HG03520 (cell line): ENCODE measurements around the gene SLCO6A1.

Experiments used
- ATAC-seq: cut with Tn5 transposase; IDR thresholded peaks from one replicate; pipeline ENCODE4 v1.9.1; 2021; ENCODE audit warnings: mild to moderate bottlenecking, moderate library complexity; ENCODE audit not compliant: unreplicated experiment

SLCO6A1 gene

DNA sequence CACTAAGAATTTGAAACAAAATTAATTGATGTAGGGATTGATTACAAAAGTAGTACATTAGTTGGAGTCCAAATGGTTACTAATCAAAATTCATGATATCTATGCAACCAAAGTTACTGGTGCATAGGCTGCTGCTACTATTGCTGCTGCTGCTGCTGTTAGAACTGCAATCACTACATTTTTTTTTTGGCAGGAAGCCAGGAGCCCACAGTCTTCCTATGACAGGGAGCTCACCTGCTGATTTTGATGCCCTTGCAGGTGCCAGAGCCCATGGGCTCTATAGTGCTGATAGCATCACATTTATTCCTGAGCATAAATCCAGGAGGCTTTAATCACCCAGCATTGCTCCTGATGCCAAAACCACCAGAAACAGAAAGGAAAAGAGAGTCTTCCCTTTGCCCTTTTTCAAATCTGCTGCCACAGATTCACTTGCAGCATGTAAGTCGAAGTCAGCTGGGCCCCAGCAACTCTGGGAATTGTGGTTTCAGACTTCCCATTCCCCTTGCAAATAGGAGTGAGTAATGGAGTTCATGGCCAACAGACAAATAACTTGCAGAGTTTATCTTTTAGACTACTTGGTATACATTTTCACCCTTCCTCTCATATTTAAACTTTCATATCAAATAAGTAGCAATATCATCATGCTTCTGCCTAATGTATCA is 17.6 kb downstream of the SLCO6A1 start:
- ATAC-seq = no peak

DNA sequence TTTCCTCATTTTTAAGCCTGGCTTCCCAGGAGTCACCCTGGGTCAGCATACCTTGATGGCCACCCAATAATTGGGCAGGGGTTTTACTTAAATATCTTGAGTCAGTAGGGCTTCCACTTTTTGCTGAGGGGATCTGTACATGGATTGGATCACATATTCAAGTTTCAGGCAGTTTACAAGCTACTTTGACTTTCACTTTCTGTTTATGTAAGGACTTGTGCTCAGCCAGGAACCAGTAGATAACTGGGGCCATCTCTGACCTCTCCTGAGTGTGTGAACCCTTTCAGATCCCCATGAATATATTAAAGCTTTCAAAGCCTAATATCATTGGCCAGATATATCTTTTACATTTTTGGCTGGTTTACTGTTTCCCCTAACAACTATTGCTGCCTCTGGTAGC is 45.1 kb downstream of the SLCO6A1 start:
- peak; percentile 92 for ATAC-seq

DNA sequence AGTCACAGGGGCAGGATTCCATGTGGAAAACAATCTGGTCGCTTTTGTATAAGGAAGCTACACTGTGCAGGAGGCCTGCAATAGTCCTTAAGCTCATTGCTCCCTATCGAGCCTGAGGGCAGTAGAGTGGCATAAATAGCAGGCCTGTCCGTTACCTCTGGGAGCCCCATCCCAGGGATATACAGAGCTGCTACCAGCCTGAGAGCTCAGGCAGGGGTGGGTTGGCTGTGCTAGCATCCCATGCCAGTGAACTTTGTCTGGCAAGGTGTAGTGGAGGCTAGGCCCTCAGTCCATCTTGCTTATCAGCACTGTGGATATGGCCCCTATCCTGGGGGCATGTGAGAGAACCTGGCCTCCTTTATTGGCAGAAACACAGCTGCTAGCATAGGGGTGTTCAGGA is 47.7 kb downstream of the SLCO6A1 start:
- no peak for ATAC-seq

DNA sequence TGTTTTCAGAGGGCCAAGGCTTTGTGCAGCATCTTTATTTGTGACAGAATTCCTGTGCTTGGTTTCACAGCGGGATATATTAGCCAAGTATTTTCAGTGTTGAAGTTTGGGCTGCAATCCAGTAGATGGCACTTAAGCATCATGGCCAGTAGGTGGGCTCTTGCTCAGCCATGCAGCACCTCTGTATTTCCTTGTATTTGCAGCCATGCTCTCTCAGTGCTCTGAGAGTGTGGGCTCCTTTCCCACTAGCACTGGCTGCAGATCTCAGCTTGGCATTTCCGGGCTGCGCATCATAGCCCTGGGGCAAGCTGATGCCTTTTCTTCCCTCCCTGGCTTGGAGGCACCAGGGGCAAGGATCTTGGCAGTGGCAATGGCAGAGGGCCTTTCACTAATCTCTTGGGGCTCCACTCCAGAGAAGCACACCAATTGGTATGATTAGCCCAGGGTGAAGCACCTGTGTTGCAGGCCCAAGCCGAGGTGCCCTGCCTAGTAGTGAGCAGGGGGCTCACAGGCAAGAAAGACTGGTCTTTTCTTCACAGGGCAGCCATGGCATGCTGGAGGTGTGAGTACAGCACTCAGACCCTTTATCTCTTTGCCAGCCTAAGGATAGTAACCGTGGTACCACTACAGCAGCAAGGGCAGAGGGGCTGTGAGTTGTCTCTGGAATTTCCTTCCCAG is 48.3 kb downstream of the SLCO6A1 start:
- peak; percentile 53 for ATAC-seq

DNA sequence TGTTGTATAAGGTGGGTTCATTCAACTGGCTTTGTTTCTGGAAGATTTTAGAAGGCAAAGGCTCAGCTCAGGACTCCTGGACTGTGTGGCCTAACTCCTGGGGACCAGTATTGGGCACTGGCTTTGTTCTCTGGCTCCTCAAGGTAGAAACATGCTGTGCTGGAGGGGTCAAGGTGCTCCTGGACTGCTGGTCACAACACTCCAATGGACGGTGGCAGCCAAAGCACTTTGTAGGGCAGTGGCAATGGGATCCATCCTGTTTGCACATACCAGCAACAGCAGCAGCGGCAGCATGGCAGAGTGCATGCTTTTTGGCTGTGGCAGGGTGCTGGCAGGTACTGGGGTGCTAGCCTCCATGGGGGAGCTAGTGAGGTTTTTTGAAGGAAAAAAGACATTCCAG is 65.3 kb downstream of the SLCO6A1 start:
- ATAC-seq = no peak

DNA sequence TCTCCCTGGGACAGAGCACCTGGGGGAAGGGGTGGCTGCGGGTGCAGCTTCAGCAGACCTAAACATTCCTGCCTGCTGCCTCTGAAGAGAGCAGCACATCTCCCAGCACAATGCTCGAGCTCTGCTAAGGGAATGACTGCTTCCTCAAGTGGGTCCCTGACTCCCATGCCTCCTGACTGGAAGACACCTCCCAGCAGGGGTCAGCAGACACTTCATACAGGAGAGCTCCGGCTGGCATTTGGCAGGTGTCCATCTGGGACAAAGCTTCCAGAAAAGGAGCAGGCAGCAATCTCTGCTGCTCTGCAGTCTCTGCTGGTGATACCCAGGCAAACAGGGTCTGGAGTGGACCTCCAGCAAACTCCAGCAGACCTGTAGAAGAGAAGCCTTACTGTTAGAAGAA is 77.2 kb downstream of the SLCO6A1 start:
- ATAC-seq = no peak

DNA sequence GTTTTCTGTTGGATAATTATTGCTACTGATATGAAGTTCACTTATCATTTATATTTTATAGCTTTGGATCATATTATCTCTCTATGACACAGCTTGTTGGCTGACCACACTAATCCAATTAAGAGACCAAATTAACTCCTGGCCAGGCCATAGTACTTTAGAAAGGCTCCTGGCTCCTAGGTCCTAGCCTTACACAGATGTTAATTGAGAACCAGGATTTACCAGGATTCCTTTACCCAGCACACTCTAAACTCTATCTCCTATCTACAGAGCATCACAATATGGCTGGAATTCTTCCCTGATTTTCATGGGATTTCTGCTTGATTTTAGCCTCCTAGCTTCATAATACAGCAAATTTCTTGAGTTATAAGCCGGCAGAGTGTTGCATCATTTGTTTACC is 80.3 kb downstream of the SLCO6A1 start:
- ATAC-seq = no peak

DNA sequence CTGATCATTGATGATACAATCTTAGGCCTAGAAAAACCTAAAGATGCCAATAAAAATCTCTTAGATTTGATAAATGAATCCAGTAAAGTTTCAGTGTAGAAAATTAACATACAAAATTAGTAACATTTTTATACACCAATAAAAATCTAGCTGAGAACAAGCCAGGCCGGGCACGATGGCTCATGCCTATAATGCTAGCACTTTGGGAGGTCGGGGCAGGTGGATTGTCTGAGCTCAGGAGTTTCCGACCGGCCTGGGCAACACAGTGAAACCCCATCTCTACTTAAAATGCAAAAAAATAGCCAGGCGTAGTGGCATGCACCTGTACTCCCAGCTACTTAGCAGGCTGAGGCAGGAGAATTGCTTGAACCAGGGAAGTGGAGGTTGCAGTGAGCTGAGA is 84.4 kb downstream of the SLCO6A1 start:
- no peak for ATAC-seq

DNA sequence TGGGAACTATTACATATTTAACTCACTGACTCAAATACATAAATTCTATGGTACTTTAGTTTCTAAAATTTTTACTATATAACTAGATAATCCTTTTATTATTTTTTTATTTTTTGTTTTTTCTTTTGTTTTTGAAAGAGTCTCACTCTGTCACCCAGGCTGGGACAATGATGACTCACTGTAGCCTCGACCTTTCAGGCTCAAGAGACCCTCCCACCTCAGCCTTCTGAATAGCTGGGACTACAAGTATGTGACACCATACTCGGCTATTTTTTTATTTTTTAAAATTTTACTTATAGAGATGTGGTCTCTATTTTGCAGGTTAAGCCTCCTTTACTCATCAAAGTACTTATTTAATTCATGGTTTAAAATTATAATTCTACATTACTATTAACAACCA is 110.6 kb downstream of the SLCO6A1 start:
- no peak for ATAC-seq

DNA sequence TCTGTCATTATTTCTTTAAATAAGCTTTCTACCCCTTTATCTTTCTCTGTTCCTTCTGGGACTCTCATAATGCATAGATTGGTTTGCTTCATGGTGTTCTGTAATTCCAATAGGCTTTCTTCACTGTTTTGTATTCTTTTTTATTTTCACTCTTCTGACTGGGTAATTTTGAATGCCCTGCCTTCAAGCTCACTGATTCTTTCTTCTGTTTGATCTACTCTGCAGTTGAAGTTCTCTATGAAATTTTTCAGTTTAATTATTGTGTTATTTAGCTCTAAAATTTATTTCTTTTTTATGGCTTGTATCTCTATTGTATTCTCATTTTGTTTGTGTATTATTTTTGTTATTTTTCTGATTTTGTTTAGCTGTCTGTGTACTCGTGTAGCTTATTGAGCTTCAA is 113.4 kb downstream of the SLCO6A1 start:
- no peak for ATAC-seq

DNA sequence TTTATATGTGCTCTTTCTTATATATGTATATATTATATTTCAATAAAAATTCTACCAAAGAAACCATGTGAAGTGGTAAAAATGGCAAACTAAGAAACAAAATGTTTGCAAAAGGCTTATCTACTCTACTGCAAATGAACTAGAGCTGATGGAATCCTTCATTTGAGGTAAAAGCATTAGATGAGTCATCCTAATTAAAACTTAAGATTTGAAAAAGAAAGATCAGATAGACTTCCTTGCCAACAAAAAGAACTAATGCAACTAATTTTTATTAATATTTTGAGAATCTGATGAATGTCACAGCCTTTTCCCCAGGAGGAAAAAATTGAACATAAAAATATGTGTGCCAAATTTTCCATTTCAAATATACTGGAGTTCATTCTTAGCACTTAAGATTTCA is 118.6 kb downstream of the SLCO6A1 start:
- ATAC-seq = no peak

DNA sequence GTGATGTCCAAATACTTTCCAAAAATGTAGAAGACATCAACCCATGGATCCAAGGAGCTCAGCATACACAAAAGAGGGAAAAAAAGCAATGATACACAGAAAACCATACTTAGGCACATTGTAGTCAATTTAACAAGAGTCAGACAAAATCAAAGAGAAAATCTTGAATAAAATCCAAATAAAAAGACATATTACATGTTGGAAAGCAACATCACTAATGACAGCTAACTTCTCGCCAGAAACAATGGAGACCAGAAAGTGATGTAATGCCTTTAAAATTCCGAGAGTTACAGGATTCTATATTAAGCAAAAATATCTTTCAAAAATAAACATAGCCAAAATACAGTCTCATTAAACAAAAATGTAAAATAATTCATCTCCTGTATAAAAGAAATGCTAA is 122.9 kb downstream of the SLCO6A1 start:
- no peak for ATAC-seq

DNA sequence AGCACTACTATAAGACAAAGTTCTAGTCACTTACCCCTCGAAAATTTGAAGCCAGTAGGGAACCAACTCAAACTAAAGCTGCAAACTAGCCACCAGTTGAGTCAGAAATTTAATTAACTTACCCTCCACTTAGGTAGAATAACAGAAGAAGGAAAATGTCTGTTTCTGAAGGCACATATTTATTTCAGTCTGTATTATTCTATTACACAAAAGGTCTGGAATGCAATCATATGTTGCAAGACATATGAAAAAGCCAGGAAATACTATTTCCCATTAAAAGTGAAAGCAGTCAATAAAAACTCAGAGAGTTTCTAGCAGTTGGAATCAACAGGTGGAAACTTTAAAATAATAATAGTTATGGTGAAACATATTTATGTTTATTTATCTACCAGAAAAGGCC is 123.5 kb downstream of the SLCO6A1 start:
- no peak for ATAC-seq

DNA sequence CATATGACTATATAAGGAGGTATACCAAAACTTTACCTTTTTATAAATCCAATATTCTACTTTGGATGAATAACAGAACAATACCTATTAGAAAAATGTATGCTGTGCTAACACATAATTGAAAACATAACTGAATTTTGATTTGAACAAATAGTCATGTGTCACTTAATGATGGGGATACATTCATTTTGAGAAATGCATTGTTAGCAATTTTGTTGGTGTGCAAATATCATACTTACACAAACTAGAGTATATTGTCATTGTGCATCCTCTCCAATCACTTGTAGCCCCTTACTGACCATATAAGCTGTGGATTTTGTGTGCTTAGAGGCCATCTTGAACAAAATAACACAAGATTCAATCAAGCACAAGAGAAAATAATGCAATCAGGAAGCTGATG is 130.4 kb downstream of the SLCO6A1 start:
- ATAC-seq = no peak

DNA sequence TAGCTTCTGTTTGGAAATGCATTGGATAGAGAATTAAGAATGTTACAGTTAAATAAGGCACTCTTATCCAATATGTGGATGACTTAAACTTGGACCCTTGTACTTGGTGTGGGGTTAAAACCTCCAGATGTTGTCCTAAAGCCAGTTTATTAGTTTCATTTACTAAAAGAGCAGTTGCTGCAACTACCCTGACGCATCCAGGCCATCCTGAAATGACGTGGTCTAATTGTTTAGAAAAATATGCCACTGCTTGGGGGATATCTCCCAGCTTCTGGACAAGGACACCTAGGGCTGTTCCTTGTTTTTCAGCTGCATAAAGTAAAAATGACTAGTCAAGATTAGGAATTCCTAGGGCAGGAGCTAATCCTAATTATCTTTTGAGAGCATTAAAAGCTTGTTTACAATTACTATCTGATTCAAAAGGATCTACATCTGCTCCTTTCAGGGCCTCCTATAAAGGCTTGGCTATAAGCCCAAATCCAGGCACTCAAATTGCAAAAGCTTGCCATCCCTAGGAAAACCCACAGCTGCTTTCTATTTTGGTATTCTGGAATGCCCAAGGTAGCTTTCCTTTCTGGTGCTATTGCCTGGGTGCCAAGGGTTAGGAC is 157.0 kb downstream of the SLCO6A1 start:
- ATAC-seq = no peak

DNA sequence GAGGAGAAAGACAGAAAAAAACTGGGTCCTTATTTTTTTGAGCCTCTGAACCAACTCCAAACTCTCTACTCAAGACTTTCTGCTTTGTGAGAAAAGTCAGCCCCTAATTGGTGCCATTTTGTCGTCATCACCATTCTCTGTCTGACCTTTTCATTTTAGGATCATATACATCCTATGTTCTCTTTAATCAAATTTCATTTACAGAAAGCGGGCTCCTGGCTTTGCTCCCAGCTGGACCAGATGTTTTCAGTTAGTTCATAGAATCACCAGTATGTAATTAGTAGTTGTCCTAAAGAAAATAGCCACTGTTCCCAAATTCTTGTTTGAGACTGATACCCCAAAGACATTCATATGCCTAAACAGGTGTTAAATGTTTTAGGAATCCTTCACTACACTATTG is 174.1 kb downstream of the SLCO6A1 start:
- ATAC-seq = no peak
